OCI-LY7 (cell line): ENCODE data around the gene CFAP70.

ENCODE experiments used
- CTCF ChIP-seq: fragments of 200-600 bp; sonication (generic); conservative IDR thresholded peaks from 2 replicates; pipeline ENCODE4 v1.5.1; 2014; ENCODE audit warnings: mild to moderate bottlenecking, antibody characterized with exemption, low read length, moderate library complexity, mixed read lengths
- EZH2phosphoT487 ChIP-seq: fragments of 200-600 bp; sonication (generic); IDR thresholded peaks from 2 replicates; pipeline ENCODE4 v1.6.1; 2018; ENCODE audit warnings: low read depth, borderline replicate concordance, mild to moderate bottlenecking, mixed run types, antibody characterized with exemption, low read length, moderate library complexity, mixed read lengths

- no peak for TF ChIP-seq CTCF
- TF ChIP-seq EZH2phosphoT487: no peak
Measured at GRCh38 chr10:73406846-73407245, 48.2 kb upstream of the CFAP70 start.
